Breast epithelium (tissue), 3 donors: ENCODE data around the gene PRDM5.

ENCODE experiments used
- POLR2A ChIP-seq: fragments of 450-650 bp; IDR thresholded peaks from one replicate; pipeline ENCODE4 v1.6.1; 2016; ENCODE audit warnings: antibody characterized with exemption, mild to moderate bottlenecking, moderate library complexity
- POLR2AphosphoS5 ChIP-seq, 3 donors: sonication (generic); formaldehyde crosslinking; IDR thresholded peaks; one replicate each; pipeline ENCODE4 v1.6.1; 2017; ENCODE audit warnings: antibody characterized with exemption in 3 of 3
- TF ChIP-seq, protein P1 (sequence below), 3 donors: fragments of 450-650 bp; IDR thresholded peaks; one replicate each; pipeline ENCODE4 v1.5.1; 2016 to 2017; ENCODE audit warnings: antibody characterized with exemption in 3 of 3, mild to moderate bottlenecking in 3 of 3, moderate library complexity in 3 of 3

GRCh38 chr4:120671538-120671937, 251.0 kb downstream of the PRDM5 start:
- TF ChIP-seq POLR2A (no peak), POLR2AphosphoS5 (IDR thresholded peaks at IDR 0.05) (no peak)
- TF ChIP-seq, protein P1, sequence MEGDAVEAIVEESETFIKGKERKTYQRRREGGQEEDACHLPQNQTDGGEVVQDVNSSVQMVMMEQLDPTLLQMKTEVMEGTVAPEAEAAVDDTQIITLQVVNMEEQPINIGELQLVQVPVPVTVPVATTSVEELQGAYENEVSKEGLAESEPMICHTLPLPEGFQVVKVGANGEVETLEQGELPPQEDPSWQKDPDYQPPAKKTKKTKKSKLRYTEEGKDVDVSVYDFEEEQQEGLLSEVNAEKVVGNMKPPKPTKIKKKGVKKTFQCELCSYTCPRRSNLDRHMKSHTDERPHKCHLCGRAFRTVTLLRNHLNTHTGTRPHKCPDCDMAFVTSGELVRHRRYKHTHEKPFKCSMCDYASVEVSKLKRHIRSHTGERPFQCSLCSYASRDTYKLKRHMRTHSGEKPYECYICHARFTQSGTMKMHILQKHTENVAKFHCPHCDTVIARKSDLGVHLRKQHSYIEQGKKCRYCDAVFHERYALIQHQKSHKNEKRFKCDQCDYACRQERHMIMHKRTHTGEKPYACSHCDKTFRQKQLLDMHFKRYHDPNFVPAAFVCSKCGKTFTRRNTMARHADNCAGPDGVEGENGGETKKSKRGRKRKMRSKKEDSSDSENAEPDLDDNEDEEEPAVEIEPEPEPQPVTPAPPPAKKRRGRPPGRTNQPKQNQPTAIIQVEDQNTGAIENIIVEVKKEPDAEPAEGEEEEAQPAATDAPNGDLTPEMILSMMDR (IDR thresholded peaks at IDR 0.05) = no peak
